HG03060 (cell line): ENCODE results near the gene ART5.
"Not testable (repeated sequence)": the region's sequence is repeated elsewhere in the genome, so short reads cannot be mapped to it uniquely, and the experiment has no call there.

Source experiments
- ATAC-seq: cut with Tn5 transposase; IDR thresholded peaks from one replicate; pipeline ENCODE4 v1.9.1; 2021; ENCODE audit warnings: low read depth, moderate number of reproducible peaks; ENCODE audit not compliant: unreplicated experiment

The ART5 gene

GRCh38 chr11:3588776-3589175 lies 53.0 kb downstream of the ART5 start:
- not testable (repeated sequence) for ATAC-seq
